GM21515 (cell line): ENCODE results near the gene SERGEF.
"Not testable (repeated sequence)": the region's sequence is repeated elsewhere in the genome, so short reads cannot be mapped to it uniquely, and the experiment has no call there.

Experiments
- ATAC-seq: cut with Tn5 transposase; IDR thresholded peaks from one replicate; pipeline ENCODE4 v1.9.1; 2021; ENCODE audit not compliant: unreplicated experiment

SERGEF gene

DNA sequence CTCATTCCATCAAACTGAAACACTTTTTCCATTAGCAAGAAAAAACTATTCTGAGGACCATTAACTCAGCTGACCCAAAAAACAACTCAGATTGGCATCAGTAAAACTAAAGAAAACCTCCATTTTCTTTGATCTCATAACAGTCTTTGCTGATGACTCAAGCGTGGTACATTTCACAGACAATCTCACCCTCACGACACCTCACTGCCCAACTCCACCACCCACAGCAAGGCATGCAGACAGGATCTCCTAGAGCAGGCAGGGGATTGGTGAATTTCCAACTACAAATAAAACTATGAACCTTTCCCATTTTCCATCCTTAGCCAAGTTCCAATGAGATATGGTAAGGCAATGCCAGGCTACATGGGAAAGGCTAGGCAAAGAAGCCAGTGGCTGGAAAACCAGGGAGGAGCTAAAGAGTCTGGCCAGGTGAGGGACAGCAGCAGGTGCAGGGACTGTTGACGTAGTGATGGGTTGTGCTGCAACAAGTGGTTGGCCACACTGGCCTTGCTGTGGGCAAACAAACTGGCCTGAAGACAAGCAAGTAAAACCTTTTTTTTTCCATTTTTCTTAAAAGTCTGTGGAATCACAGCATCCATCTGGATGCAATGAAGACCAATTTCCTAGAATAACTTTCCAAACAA, 97.2 kb downstream of the SERGEF start:
- ATAC-seq: no peak

DNA sequence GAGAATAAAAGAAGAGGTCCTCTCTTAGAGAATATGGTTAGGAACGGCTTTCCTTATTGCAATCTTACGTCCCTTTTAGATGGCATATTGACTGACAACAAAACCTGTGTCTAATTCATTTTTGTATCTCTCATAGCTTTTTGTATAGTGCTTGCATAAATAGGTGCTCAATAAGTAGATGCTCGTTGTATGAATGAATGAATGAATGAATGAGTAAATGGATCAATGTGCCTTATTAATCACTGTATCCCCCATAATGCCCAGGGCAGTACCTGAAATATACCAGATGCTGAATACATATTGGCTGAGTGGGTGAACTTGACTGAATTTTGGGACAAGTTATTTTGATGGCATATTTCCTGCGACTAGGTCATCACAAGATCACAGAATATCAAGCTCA, 97.9 kb downstream of the SERGEF start:
- ATAC-seq: no peak

DNA sequence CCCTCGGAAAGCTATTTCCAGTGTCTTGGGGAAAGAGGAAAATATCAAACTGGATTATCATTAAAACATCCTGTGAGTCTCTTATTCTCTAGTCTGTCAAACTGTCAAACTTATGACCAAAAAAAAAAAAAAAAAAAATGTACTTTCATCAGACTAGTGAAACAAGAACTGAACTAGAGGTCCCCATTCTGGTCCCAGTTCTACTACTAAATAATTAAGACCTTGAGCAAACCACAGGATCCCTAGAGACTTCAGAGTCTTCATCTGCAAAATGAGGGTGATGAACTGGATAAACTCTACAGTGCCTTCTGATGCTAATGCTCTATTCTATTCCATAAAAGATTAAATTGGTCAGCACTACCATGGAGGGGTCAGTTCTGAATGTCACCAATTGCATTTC, 105.8 kb downstream of the SERGEF start:
- ATAC-seq: no peak

DNA sequence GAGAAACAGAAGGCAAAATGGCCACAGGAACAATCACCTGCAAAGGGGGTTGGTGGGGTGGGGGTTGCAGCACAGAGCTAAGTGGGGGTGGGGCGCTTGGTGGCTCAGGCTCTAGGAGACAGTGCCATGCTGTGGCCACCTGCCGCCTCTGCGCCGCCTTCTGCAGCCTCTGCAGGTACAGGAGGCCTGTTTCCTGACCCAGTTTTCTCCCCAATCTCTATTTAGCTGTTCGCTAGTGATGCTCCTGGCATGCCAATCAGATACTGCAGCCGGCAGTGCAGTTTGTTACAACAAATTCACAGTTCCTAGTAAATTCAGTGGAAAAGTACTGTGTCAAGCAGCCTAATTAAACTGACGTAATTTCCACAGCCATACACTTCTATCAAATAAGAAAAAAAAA, 106.4 kb downstream of the SERGEF start:
- no peak for ATAC-seq

DNA sequence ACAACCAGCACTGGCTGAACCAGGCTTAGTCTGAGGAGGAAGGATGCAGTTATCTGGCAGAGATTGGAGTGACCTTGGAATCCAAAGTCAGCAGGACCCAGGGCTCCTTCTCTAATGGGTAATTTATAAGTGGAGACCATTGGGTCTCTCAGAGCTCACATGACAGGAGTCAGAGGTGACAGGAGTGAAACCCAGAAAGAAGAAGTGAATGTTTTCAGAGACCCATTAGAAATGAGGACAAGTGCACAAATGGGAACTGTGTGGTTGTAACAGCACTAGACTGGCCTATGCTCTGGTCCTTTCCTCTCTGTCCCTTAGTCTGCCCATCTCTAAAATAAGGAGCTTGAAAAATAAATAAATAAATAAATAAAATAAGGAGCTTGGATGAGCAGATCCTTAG, 107.4 kb downstream of the SERGEF start:
- peak; percentile 81 for ATAC-seq

DNA sequence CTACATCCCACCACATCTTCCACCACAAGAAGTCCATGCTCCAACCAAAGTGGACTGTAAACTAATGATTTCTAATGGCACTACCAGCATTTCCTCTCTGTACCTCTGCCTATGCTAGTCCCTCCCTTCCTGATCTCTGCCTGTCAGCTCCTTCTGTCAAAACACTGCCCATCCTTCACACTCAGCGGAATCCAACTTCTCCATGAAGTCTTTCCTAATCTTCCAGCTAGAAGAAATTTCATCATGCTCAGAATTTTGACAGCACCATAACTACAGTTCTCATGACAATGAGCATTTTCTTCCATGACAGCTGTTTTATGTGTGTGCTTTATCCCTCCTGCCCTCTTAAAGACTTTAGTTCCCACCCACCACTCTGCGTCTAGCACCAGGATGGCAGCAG, 111.4 kb downstream of the SERGEF start:
- no peak for ATAC-seq

DNA sequence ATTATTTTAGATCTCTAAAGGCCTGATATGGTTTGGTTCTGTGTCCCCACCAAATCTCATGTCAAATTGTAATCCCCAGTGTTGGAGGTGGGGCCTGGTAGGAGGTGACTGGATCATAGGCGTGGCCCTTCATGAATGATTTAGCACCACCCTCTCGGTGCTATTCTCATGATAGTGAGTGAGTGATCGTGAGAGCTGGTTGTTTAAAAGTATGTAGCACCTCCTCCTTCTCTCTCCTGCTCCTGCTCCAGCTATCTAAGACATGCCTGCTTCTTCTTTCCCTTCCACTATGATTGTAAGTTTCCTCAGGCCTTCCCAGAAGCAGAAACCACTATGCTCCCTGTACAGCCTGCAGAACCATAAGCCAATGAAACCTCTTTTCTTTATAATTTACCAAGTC, 114.1 kb downstream of the SERGEF start:
- ATAC-seq: no peak

DNA sequence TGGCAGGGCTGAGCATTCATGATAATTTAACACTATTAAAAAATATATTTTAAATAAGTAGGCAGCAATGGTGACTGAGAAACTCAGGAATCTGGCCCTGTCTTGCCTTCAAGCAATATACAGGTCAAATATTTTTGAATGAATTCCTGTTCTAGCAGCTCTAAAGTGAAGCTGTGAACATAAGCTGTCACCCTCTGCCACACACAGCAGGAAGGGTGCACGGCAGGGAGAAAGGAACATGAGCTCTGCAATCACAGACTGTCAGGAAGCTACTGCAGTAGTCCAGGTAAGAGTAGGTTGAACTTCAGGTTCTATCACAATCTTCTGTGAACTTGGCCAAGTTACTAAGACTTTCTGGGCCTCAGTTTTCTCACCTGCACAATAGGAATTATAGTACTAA, 114.8 kb downstream of the SERGEF start:
- no peak for ATAC-seq

DNA sequence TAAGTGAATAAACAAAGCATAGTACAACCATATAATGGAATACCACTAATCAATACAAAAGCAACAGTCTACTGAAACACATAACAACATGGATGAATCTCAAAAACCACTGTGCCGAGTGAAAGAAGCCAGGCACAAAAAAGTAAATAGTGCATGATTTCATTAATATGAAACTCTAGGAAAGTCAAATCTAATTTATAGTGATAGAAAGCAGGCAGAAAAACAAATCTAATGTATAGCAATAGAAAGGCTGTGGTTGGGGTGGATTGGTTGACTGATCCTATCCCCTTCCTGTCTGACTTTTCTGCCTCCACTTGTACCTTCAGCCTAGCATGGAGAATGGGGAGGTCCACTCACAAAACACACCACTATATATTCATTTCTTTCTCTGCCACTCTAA, 115.4 kb downstream of the SERGEF start:
- ATAC-seq: no peak

DNA sequence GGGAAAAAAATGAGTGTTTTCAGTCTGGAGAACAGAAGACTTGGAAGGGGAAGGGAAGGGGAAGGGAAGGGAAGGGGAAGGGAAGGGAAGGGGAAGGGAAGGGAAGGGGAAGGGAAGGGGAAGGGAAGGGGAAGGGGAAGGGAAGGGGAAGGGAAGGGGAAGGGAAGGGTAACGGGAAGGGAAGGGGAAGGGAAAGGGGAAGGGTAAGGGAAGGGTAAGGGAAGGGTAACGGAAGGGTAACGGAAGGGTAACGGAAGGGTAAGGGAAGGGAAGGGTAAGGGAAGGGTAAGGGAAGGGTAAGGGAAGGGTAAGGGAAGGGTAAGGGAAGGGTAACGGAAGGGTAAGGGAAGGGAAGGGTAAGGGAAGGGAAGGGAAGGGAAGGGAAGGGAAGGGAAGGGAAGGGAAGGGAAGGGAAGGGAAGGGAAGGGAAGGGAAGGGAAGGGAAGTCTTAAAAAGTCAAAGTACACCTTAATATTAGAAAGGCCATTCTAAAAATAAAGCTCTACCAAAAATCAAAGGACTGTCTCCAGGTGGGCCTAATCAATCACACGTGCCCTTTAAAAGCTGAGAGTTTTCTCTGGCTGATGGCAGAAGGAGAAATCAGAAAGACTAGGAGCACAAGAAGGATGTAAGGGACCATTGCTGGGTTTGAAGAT, 116.2 kb downstream of the SERGEF start:
- not testable (repeated sequence) for ATAC-seq

DNA sequence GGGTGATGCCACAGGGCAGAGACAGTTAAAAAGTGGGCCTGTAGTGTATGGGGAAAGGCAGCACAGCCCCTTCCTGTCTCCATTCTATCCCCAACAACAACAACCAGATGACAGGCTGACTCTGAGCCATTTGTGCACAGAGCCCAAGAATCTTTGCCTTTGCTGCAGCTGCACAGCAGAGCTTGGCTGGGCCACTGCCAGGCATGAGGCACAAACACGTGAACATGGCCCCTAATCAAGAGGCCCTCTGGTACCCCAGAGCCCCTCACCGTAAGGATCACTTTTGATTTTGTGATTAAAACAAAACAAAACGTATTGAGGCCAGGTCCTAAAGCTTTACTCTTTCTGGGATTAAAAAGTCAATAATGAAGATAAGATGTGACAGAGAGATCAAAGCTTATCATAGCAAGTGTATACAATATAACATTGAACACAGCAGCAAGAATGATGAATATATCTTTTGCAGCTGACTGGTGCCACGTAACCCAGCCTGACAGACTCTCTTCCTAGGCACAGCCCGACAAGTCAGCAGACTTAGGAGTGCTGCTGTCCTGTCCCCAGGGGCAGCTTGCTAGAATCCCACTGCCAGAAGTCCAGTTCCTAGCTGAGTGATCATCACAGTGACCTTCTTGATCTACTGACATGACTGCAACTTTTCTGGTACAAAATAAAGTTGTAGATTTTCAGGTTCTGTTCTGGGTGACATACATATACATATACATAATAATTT, 117.8 kb downstream of the SERGEF start:
- no peak for ATAC-seq

DNA sequence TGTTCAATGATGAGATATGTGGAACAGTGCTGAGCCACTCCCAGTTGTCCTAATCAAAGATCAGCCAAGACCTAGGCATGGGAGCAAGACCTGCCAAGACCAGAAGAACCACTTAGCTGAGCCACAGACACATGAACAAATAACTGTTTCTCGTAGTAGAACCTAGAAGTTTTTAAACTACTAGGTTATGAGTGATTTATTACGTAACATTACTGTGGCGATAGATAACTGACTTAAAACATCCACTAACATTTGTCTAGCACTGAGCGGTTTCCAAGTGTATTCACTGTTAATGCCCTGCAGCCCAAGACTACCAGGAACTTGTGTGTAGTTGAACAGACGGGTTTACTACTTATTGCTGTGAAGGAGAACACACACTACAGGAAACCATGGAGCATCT, 120.4 kb downstream of the SERGEF start:
- ATAC-seq: no peak

DNA sequence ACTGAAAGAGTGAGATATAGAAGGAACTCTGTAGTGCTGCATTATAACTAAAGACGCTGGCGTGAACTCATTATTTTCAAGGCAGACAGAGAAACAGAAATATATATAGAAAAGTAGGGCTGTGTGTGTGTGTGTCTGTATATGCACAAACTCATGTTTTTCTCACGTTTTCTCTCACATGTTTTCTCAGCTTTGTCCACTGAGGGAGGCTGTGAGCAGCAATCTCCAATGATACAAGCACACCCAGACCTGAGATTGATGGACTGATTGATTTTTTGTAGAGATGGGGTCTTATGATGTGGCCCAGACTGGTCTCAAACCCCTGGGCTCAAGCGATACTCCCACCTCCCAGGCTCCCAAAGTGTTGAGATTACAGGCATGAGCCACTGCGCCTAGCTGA, 122.5 kb downstream of the SERGEF start:
- ATAC-seq: no peak

DNA sequence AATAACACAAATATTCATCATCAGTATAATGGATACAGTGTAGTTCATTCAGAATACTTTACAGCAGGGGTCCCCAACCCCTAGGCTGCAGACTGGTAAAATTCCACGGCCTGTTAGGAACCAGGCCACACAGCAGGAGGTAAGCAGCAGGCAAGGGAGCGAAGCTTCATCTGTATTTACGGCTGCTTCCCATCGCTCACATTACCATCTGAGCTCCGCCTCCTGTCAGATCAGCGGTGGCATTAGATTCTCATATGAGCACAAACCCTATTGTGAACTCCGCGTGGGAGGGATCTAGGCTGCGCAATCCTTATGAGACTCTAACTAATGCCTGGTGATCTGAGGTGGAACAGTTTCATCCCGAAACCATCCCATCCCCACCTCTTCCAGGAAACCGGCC, 125.1 kb downstream of the SERGEF start:
- ATAC-seq: no peak

DNA sequence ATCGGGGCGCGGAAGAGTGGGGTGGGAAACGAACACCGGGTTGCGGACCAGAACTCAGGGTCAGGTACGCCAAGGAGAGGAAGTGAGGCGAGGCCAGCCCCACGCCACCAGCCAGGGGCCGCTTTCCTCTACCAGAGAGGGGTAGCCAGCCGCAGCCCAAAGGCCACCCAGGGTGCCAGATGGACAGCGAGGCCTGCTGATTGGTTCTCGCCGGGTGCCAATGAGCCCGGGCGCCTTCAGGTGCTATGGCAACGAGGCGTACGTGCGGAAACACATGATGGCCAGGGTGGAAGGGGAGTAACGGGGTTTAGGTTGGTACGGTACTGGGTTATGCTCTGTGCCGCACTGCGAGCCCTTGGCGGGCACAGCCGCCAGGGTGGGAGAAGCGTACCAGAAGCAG, 128.9 kb downstream of the SERGEF start:
- no peak for ATAC-seq

DNA sequence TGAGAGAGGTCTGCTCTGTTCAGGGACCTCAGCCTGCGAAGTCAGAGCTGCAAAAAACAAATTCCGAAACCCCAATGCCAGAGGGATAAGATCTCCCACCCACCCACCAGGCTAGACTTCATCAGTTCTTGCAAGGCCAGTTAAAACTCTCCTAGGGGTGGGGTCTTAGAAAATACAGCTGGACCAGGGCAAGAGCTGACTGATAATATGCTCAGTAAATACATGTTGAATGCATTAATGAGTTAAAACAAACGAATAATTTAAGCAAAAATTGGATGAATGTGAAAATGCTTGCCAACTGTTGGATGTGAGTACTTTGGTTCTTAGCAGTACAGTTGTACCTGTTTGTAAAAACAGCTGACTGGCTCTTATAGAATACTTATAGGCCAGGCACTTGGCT, 129.8 kb downstream of the SERGEF start:
- no peak for ATAC-seq

DNA sequence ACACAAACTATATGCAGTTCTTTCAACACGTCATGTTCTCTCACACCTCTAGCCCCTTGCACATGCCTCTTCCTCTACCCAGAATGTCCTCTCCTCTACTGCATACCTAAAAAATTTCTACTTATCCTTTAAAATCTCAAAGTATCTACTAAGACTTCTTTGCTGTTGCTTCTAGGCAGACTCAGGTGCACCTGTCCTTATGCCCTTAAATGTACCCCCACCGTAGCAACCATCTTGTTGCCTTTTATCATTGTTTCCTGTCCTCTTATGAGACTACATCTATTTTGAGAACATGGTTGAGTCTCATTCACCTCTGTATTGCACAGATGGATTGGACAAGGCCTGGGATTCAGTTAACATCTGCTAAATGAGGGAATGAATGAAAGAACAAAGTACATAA, 134.1 kb downstream of the SERGEF start:
- no peak for ATAC-seq

DNA sequence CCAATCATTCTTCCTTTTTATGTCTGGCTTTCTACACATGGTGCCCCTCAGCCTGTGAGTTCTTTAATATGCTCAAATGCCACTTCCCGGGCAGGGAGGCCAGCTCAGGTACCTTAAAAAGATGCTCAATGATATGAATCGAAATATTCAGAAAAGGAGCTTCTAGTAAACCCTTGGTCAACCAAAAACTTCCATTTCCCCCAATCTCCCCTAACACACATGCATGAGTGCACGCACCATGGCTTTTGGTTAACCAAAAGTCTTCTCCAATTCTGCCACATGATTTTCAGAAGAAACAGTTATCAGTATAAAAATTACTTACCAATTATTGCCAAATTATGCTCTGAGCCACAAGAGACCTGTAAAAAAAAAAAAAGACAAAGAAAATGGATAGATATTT, 135.0 kb downstream of the SERGEF start:
- ATAC-seq: no peak

DNA sequence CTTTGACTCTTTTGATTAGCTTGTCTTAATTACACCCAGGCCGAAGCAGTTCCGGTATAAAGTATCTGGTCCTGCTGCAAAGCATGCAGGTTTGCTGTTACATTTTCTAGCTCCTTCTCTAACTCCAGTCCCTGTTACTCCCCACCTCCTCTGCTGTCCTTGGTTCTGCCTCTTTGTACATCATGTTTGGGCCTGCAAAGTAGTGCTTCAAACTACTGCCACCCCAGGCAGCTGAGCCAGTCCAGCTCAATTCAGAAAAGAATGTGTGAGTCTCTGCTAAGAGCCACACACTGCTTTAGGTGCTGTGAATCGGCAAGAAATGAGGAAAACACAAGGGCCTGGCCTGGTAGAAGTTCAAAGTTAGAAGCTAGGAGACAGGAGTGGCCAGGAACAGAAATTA, 136.0 kb downstream of the SERGEF start:
- ATAC-seq: no peak

DNA sequence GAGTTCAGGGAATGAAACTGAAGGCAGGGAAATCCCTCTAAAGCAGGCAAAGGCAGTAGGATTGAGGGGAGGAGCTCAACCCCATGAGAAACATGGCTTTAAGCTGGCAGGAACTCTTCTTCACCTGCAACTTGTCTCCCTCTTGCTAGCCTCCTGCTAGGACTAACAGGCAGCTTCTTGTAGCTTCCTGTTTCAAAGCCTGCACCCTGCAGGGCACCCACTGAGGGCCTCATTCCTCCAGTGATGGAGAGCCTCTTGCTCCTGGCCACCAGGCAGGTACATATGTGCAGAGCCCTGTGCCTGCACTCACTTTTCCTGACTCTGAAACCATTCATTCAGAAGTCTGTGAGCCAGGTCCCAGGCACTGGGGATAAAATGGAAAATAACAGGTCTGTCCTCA, 137.0 kb downstream of the SERGEF start:
- no peak for ATAC-seq

DNA sequence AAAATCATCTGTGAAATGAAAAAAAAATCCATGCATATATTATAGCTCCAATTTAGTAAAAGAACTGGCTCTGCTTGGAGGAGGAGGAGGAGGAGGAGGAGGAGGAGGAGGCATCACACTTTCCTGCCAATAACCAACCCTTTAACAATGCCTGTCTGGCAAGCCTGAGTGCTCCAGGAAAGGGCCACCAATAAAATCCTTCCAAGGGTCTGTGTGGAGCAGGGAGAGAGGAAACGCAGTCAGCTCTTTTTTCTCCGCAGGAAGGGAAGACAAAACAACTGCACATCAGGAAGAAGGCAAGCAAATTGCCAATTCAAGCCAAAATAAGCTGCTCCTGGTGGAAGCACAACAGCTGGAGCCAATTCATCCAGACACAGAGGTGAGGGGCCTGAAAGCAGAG, 139.3 kb downstream of the SERGEF start:
- ATAC-seq: no peak

DNA sequence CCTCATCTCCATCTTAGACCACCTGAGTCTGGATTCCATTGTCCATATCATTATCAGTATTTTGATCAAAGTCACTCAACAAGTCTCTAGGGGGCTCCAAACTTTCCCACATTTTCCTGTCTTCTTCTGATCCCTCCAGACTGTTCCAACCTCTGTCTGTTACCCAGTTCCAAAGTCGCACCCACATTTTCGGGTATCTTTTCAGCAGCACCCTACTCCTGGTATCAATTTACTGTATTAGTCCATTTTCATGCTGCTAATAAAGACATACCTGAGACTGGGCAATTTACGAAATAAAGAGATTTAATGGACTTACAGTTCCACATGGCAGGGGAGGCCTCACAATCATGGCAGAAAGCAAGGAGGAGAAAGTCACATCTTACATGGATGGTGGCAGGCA, 144.4 kb downstream of the SERGEF start:
- ATAC-seq: not testable (repeated sequence)
